ENCODE results near the gene MICAL3.
"Not testable (repeated sequence)": the region's sequence is repeated elsewhere in the genome, so short reads cannot be mapped to it uniquely, and the experiment has no call there.

GRCh38 chr22:17876878-17877855, 147.2 kb downstream of the MICAL3 start:
- not testable (repeated sequence) for TF ChIP-seq POLR2AphosphoS2 (IDR thresholded peaks at IDR 0.05; ENCODE audit: low read length); RAD21 (CRISPR knock-in tag; conservative IDR thresholded peaks at IDR 0.05 in 1 of 2, IDR thresholded peaks at IDR 0.05 in 1 of 2)

Measured in K562 (cell line).